ENCODE measurements around the gene RASAL2.

- TF ChIP-seq CTCF (IDR thresholded peaks at IDR 0.05) = no peak
- no peak for TF ChIP-seq POLR2A (IDR thresholded peaks at IDR 0.05)
Measured at GRCh38 chr1:178254433-178254832, 160.5 kb downstream of the RASAL2 start.
